ENCODE results near the gene LYL1.

- TF ChIP-seq POLR2A (IDR thresholded peaks at IDR 0.05) = no peak
- TF ChIP-seq CTCF (IDR thresholded peaks at IDR 0.05) = no peak
Observed at GRCh38 chr19:13120817-13121216, 18.2 kb upstream of the LYL1 start.
